Stomach smooth muscle (tissue), 2 donors: Measurements from ENCODE around the gene P2RY2.
A peak's percentile ranks its signal among the peaks of the same experiment; 100 is the strongest.

ENCODE experiments used
- H3K27ac ChIP-seq: one replicate; pipeline ENCODE4 v1.7.0; 2013; ENCODE audit warnings: mild to moderate bottlenecking, low read length, inconsistent platforms
- H3K27me3 ChIP-seq, 2 donors: one replicate each; pipeline ENCODE4 v1.7.0; 2013; ENCODE audit warnings: low read length in 2 of 2; ENCODE audit not compliant: insufficient read depth in 2 of 2, control insufficient read depth in 1 of 2
- H3K36me3 ChIP-seq, 2 donors: one replicate each; pipeline ENCODE4 v1.7.0; 2013; ENCODE audit warnings: low read length in 2 of 2; ENCODE audit not compliant: control insufficient read depth in 2 of 2, insufficient read depth in 2 of 2
- H3K4me1 ChIP-seq: one replicate; pipeline ENCODE4 v1.7.0; 2013; ENCODE audit warnings: low read length; ENCODE audit not compliant: control insufficient read depth, insufficient read depth
- H3K4me3 ChIP-seq, 2 donors: one replicate each; pipeline ENCODE4 v1.7.0; 2013; ENCODE audit warnings: low read length in 2 of 2
- H3K9ac ChIP-seq, 2 donors: one replicate each; pipeline ENCODE4 v1.7.0; 2013; ENCODE audit warnings: low read length in 2 of 2, mild to moderate bottlenecking in 1 of 2
- H3K9me3 ChIP-seq, 2 donors: one replicate each; pipeline ENCODE4 v1.7.0; 2013; ENCODE audit warnings: low read length in 2 of 2; ENCODE audit not compliant: control insufficient read depth in 2 of 2
- donor health status: healthy.
- donor health status: Pancreatic carcinoma.

The P2RY2 gene

GRCh38 chr11:73218830-73219215 lies 742 bp downstream of the P2RY2 start:
- Histone ChIP-seq H3K4me3 (peak overlapping the region; percentile 17 to 68), H3K27ac (no peak overlapping the region), H3K27me3 (peaks cover 10 to 18% of the 10 kb centered on the region in 2 donors), H3K36me3 (no peaks in the 10 kb centered on the region), H3K9me3 (no peaks in the 10 kb centered on the region), H3K4me1 (peaks cover 13% of the 10 kb centered on the region), H3K9ac (no peak overlapping the region)

- peaks cover 13% of the 10 kb centered on the region for H3K4me1 ChIP-seq
- H3K27me3 ChIP-seq: peaks cover 10 to 18% of the 10 kb centered on the region in 2 donors
- H3K9ac ChIP-seq: no peak overlapping the region
- H3K36me3 ChIP-seq: no peaks in the 10 kb centered on the region
- no peak overlapping the region for H3K4me3 ChIP-seq
- no peaks in the 10 kb centered on the region for H3K9me3 ChIP-seq
- H3K27ac ChIP-seq: no peak overlapping the region
Measured at GRCh38 chr11:73219396-73220285, 1.6 kb downstream of the P2RY2 start.

GRCh38 chr11:73221451-73221850 lies 3.4 kb downstream of the P2RY2 start:
- Histone ChIP-seq H3K4me1 (peaks cover 13% of the 10 kb centered on the region), H3K27ac (no peak overlapping the region), H3K9ac (no peak overlapping the region), H3K36me3 (no peaks in the 10 kb centered on the region), H3K27me3 (peaks cover 10 to 18% of the 10 kb centered on the region in 2 donors), H3K9me3 (no peaks in the 10 kb centered on the region), H3K4me3 (no peak overlapping the region)

- peaks cover 10 to 18% of the 10 kb centered on the region in 2 donors for H3K27me3 ChIP-seq
- H3K4me1 ChIP-seq: peaks cover 13% of the 10 kb centered on the region
- no peaks in the 10 kb centered on the region for H3K9me3 ChIP-seq
- no peaks in the 10 kb centered on the region for H3K36me3 ChIP-seq
- H3K27ac ChIP-seq: no peak overlapping the region
- H3K4me3 ChIP-seq: no peak overlapping the region
- no peak overlapping the region for H3K9ac ChIP-seq
Measured at GRCh38 chr11:73221996-73222395, 3.9 kb downstream of the P2RY2 start.

GRCh38 chr11:73223998-73224730 lies 6.1 kb downstream of the P2RY2 start:
- H3K9ac ChIP-seq: no peak overlapping the region
- no peaks in the 10 kb centered on the region for H3K36me3 ChIP-seq

GRCh38 chr11:73225001-73225686 lies 7.1 kb downstream of the P2RY2 start:
- no peak overlapping the region for H3K9ac ChIP-seq
- no peaks in the 10 kb centered on the region for H3K36me3 ChIP-seq
- H3K27me3 ChIP-seq: peaks cover 0 to 9% of the 10 kb centered on the region in 2 donors
- H3K9me3 ChIP-seq: no peaks in the 10 kb centered on the region
- H3K4me1 ChIP-seq: peaks cover 4% of the 10 kb centered on the region
- H3K27ac ChIP-seq: no peak overlapping the region
- no peak overlapping the region for H3K4me3 ChIP-seq

More at GRCh38 chr11:73223998-73224730, 6.1 kb downstream of the P2RY2 start:
- Histone ChIP-seq H3K9me3 (no peaks in the 10 kb centered on the region), H3K4me3 (no peak overlapping the region), H3K4me1 (no peaks in the 10 kb centered on the region), H3K27ac (no peak overlapping the region), H3K27me3 (peaks cover 2 to 14% of the 10 kb centered on the region in 2 donors)

GRCh38 chr11:73225851-73226250 lies 7.8 kb downstream of the P2RY2 start:
- peaks cover 4% of the 10 kb centered on the region for H3K4me1 ChIP-seq
- no peaks in the 10 kb centered on the region for H3K36me3 ChIP-seq
- no peak overlapping the region for H3K27ac ChIP-seq
- H3K9ac ChIP-seq: no peak overlapping the region
- H3K27me3 ChIP-seq: peaks cover 0 to 4% of the 10 kb centered on the region in 2 donors
- no peaks in the 10 kb centered on the region for H3K9me3 ChIP-seq
- H3K4me3 ChIP-seq: no peak overlapping the region

- Histone ChIP-seq H3K27me3 (peaks cover 0 to 4% of the 10 kb centered on the region in 2 donors), H3K4me1 (peaks cover 4% of the 10 kb centered on the region), H3K9me3 (no peaks in the 10 kb centered on the region), H3K4me3 (no peak overlapping the region), H3K9ac (no peak overlapping the region), H3K27ac (no peak overlapping the region), H3K36me3 (no peaks in the 10 kb centered on the region)
Measured at GRCh38 chr11:73226297-73227006, 8.4 kb downstream of the P2RY2 start.

- no peaks in the 10 kb centered on the region for H3K27me3 ChIP-seq
- no peaks in the 10 kb centered on the region for H3K9me3 ChIP-seq
- H3K4me1 ChIP-seq: peaks cover 4% of the 10 kb centered on the region
- H3K4me3 ChIP-seq: no peak overlapping the region
- no peak overlapping the region for H3K27ac ChIP-seq
- H3K9ac ChIP-seq: no peak overlapping the region
- no peaks in the 10 kb centered on the region for H3K36me3 ChIP-seq
Measured at GRCh38 chr11:73227571-73228211, 9.6 kb downstream of the P2RY2 start.
